WTC11 (cell line): ENCODE measurements around the gene FMN2. TPM values are rescaled to one million over a fixed set of nuclear protein-coding genes. Genes with fewer than 3 reads are reported as not detected.

ENCODE experiments used
- ATAC-seq: fragments of 200-7000 bp; cut with Tn5 transposase; 2 replicates; pipeline ENCODE4 v1.10.0; 2021; ENCODE audit warnings: mild to moderate bottlenecking, moderate library complexity
- CTCF ChIA-PET: fragments of 300-600 bp; sonication (Branson Sonifier 250); formaldehyde crosslinking; loops from one replicate; lab custom pipeline; 2021; ENCODE audit warnings: antibody characterized with exemption; lab: Charles Lee
- POLR2A ChIA-PET: fragments of 350-600 bp; sonication (Branson Sonifier 250); formaldehyde crosslinking; loops from one replicate; lab custom pipeline; 2021; ENCODE audit warnings: antibody characterized with exemption; lab: Charles Lee
- DNase-seq: peaks from one replicate; pipeline ENCODE4 v3.0.0; 2021; ENCODE audit warnings: low spot score
- H3K27ac Mint-ChIP-seq: 2 replicates; pipeline ENCODE4 v1.8.0; 2021; ENCODE audit warnings: mixed read lengths
- H3K27me3 Mint-ChIP-seq: 2 replicates; pipeline ENCODE4 v1.8.0; 2021; ENCODE audit warnings: low read depth, mild to moderate bottlenecking, moderate library complexity, mixed read lengths
- H3K36me3 Mint-ChIP-seq: 2 replicates; pipeline ENCODE4 v1.8.0; 2021; ENCODE audit warnings: mixed read lengths
- H3K4me1 Mint-ChIP-seq: 2 replicates; pipeline ENCODE4 v1.8.0; 2022; ENCODE audit warnings: mixed read lengths
- H3K4me3 Mint-ChIP-seq: 2 replicates; pipeline ENCODE4 v1.8.0; 2021; ENCODE audit warnings: mild to moderate bottlenecking, moderate library complexity, mixed read lengths
- H3K9me3 Mint-ChIP-seq: 2 replicates; pipeline ENCODE4 v1.8.0; 2021; ENCODE audit warnings: mixed read lengths
- AR ChIP-seq: fragments of 250-450 bp; sonication (Bioruptor Pico); IDR thresholded peaks from 2 replicates; pipeline ENCODE4 v1.9.0; 2021; ENCODE audit warnings: mild to moderate bottlenecking
- ATF6 ChIP-seq: sonication (generic); formaldehyde crosslinking; IDR thresholded peaks from 2 replicates; pipeline ENCODE4 v1.8.1; 2023; ENCODE audit warnings: mild to moderate bottlenecking, missing genetic modification reagents
- CBFB ChIP-seq: sonication (generic); formaldehyde crosslinking; IDR thresholded peaks from 2 replicates; pipeline ENCODE4 v1.8.1; 2022; ENCODE audit warnings: mild to moderate bottlenecking, low read depth, missing genetic modification reagents
- JAZF1 ChIP-seq: fragments of 250-450 bp; sonication (Bioruptor Pico); IDR thresholded peaks from 2 replicates; pipeline ENCODE4 v1.9.0; 2021; ENCODE audit warnings: moderate library complexity, mild to moderate bottlenecking, inconsistent platforms
- JUN ChIP-seq: sonication (generic); formaldehyde crosslinking; IDR thresholded peaks from 2 replicates; pipeline ENCODE4 v1.8.0; 2023; ENCODE audit warnings: mild to moderate bottlenecking, missing genetic modification reagents
- KAT7 ChIP-seq: sonication (generic); formaldehyde crosslinking; IDR thresholded peaks from 2 replicates; pipeline ENCODE4 v1.8.1; 2023; ENCODE audit warnings: missing genetic modification reagents, mild to moderate bottlenecking, borderline replicate concordance
- NFATC4 ChIP-seq: fragments of 250-450 bp; sonication (Bioruptor Pico); IDR thresholded peaks from 2 replicates; pipeline ENCODE4 v1.9.0; 2021; ENCODE audit warnings: mild to moderate bottlenecking
- OVOL2 ChIP-seq: fragments of 250-450 bp; sonication (Bioruptor Pico); IDR thresholded peaks from 2 replicates; pipeline ENCODE4 v1.9.0; 2021; ENCODE audit warnings: mild to moderate bottlenecking, borderline replicate concordance
- TP53 ChIP-seq: sonication (generic); formaldehyde crosslinking; IDR thresholded peaks from 2 replicates; pipeline ENCODE4 v1.8.1; 2023; ENCODE audit warnings: mild to moderate bottlenecking, missing genetic modification reagents
- ZBTB21 ChIP-seq: sonication (generic); formaldehyde crosslinking; IDR thresholded peaks from 2 replicates; pipeline ENCODE4 v1.8.1; 2023; ENCODE audit warnings: mild to moderate bottlenecking, missing genetic modification reagents, borderline replicate concordance
- ZNF317 ChIP-seq: sonication (generic); formaldehyde crosslinking; IDR thresholded peaks from 2 replicates; pipeline ENCODE4 v1.8.1; 2023; ENCODE audit warnings: low read depth, mild to moderate bottlenecking, moderate library complexity, missing genetic modification reagents, borderline replicate concordance
- ZNF423 ChIP-seq: fragments of 250-450 bp; sonication (Bioruptor Pico); IDR thresholded peaks from 2 replicates; pipeline ENCODE4 v2.1.2; 2022; ENCODE audit warnings: mild to moderate bottlenecking, moderate library complexity
- total RNA-seq: library from RNA; stranded (reverse); gene quantifications from 3 replicates; pipeline ENCODE4 v1.2.3, GENCODE V29; 2021
- TF ChIP-seq, protein P1 (sequence below): sonication (generic); formaldehyde crosslinking; IDR thresholded peaks from 2 replicates; pipeline ENCODE4 v1.8.0; 2023; ENCODE audit warnings: mild to moderate bottlenecking, missing genetic modification reagents
- TF ChIP-seq, protein P2 (sequence below): sonication (generic); formaldehyde crosslinking; IDR thresholded peaks from 2 replicates; pipeline ENCODE4 v1.8.1; 2022; ENCODE audit warnings: missing genetic modification reagents, borderline replicate concordance
- TF ChIP-seq, protein P3 (sequence below): sonication (generic); formaldehyde crosslinking; conservative IDR thresholded peaks from 2 replicates; pipeline ENCODE4 v1.8.1; 2023; ENCODE audit warnings: mild to moderate bottlenecking, low read depth, missing genetic modification reagents, moderate library complexity

FMN2 gene
- total RNA-seq, 1 experiment from 2014 or later: 1.8 TPM

- no peak for TF ChIP-seq ATF6 (CRISPR knock-in tag)
- TF ChIP-seq CBFB (CRISPR knock-in tag): no peak
These were observed 215.0 kb downstream of the FMN2 start (continued) for GRCh38 chr1:240306673-240307072.

GRCh38 chr1:240308096-240308495 is 216.4 kb downstream of the FMN2 start:
- no peak for DNase-seq
- ATAC-seq: no peak
- peaks cover 5% of the 10 kb centered on the region for H3K9me3 Mint-ChIP-seq
- no peaks in the 10 kb centered on the region for H3K27me3 Mint-ChIP-seq
- no peak overlapping the region for H3K27ac Mint-ChIP-seq
- no peak for TF ChIP-seq NFATC4 (CRISPR knock-in tag)
- TF ChIP-seq, protein P1, sequence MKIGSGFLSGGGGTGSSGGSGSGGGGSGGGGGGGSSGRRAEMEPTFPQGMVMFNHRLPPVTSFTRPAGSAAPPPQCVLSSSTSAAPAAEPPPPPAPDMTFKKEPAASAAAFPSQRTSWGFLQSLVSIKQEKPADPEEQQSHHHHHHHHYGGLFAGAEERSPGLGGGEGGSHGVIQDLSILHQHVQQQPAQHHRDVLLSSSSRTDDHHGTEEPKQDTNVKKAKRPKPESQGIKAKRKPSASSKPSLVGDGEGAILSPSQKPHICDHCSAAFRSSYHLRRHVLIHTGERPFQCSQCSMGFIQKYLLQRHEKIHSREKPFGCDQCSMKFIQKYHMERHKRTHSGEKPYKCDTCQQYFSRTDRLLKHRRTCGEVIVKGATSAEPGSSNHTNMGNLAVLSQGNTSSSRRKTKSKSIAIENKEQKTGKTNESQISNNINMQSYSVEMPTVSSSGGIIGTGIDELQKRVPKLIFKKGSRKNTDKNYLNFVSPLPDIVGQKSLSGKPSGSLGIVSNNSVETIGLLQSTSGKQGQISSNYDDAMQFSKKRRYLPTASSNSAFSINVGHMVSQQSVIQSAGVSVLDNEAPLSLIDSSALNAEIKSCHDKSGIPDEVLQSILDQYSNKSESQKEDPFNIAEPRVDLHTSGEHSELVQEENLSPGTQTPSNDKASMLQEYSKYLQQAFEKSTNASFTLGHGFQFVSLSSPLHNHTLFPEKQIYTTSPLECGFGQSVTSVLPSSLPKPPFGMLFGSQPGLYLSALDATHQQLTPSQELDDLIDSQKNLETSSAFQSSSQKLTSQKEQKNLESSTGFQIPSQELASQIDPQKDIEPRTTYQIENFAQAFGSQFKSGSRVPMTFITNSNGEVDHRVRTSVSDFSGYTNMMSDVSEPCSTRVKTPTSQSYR (CRISPR knock-in tag): no peak
- TF ChIP-seq, protein P2, sequence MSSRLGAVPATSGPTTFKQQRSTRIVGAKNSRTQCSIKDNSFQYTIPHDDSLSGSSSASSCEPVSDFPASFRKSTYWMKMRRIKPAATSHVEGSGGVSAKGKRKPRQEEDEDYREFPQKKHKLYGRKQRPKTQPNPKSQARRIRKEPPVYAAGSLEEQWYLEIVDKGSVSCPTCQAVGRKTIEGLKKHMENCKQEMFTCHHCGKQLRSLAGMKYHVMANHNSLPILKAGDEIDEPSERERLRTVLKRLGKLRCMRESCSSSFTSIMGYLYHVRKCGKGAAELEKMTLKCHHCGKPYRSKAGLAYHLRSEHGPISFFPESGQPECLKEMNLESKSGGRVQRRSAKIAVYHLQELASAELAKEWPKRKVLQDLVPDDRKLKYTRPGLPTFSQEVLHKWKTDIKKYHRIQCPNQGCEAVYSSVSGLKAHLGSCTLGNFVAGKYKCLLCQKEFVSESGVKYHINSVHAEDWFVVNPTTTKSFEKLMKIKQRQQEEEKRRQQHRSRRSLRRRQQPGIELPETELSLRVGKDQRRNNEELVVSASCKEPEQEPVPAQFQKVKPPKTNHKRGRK (CRISPR knock-in tag): no peak
- TF ChIP-seq, protein P3, sequence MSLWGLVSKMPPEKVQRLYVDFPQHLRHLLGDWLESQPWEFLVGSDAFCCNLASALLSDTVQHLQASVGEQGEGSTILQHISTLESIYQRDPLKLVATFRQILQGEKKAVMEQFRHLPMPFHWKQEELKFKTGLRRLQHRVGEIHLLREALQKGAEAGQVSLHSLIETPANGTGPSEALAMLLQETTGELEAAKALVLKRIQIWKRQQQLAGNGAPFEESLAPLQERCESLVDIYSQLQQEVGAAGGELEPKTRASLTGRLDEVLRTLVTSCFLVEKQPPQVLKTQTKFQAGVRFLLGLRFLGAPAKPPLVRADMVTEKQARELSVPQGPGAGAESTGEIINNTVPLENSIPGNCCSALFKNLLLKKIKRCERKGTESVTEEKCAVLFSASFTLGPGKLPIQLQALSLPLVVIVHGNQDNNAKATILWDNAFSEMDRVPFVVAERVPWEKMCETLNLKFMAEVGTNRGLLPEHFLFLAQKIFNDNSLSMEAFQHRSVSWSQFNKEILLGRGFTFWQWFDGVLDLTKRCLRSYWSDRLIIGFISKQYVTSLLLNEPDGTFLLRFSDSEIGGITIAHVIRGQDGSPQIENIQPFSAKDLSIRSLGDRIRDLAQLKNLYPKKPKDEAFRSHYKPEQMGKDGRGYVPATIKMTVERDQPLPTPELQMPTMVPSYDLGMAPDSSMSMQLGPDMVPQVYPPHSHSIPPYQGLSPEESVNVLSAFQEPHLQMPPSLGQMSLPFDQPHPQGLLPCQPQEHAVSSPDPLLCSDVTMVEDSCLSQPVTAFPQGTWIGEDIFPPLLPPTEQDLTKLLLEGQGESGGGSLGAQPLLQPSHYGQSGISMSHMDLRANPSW: no peak
- no peak for TF ChIP-seq OVOL2 (CRISPR knock-in tag)
- TF ChIP-seq JUN (CRISPR knock-in tag): no peak
- TF ChIP-seq TP53 (CRISPR knock-in tag): no peak
- no peak for TF ChIP-seq AR (CRISPR knock-in tag)
- no peak for TF ChIP-seq ZNF317 (CRISPR knock-in tag)
- no peak for TF ChIP-seq ZNF423 (CRISPR knock-in tag)
- TF ChIP-seq KAT7 (CRISPR knock-in tag): no peak
- no peak for TF ChIP-seq JAZF1
- no peak for TF ChIP-seq ZBTB21 (CRISPR knock-in tag)
- TF ChIP-seq, all 79 proteins: peak for 0
- Mint-ChIP-seq H3K4me3 (no peak overlapping the region), H3K36me3 (no peaks in the 10 kb centered on the region), H3K4me1 (peaks cover 21% of the 10 kb centered on the region)
- CTCF ChIA-PET: no interaction called here
- POLR2A ChIA-PET: no interaction called here
